ENCODE data around the gene PGPEP1. TPM values are rescaled to one million over a fixed set of nuclear protein-coding genes. Genes with fewer than 3 reads are reported as not detected.

The PGPEP1 gene
- total and polyA plus RNA-seq, 10 of the 15 experiments (the other 5 are each of a cell fraction or from before 2014, with no cell fraction given), result 13.8 to 39.4 (median 17.0) TPM

GRCh38 chr19:18291590-18292461 is 48.6 kb upstream of the PGPEP1 start (continued):
- TF ChIP-seq ZBTB4 (CRISPR knock-in tag; IDR thresholded peaks at IDR 0.05) (no peak), STAT1 (conservative IDR thresholded peaks at IDR 0.05) (no peak; the same call in 1 of the 2 replicates), E4F1 (IDR thresholded peaks at IDR 0.05; ENCODE audit: borderline replicate concordance, partially characterized antibody) (no peak), NFYB (IDR thresholded peaks at IDR 0.05; ENCODE audit: insufficient read depth, low read depth, low read length) (no peak), IRF5 (IDR thresholded peaks at IDR 0.05; ENCODE audit: borderline replicate concordance) (peak; percentile 7; the same call in 1 of the 2 replicates), NR2F1 (conservative IDR thresholded peaks at IDR 0.05) (peak; percentile 57), CREM (IDR thresholded peaks at IDR 0.05; ENCODE audit: low read depth) (peak; percentile 87), JUND (IDR thresholded peaks at IDR 0.05; ENCODE audit: low read depth, low read length) (no peak), HDGF (IDR thresholded peaks at IDR 0.05) (no peak), ZNF592 (IDR thresholded peaks at IDR 0.05) (0 out of 2 replicates have a peak, but pooled peaks have one; percentile 72), SRF (IDR thresholded peaks at IDR 0.05; ENCODE audit: low read depth in 2 of 2, low read length in 2 of 2) (peak in 1 of 2 experiments; percentile 68; a peak in 1 of 4 replicates), POLR2A (IDR thresholded peaks at IDR 0.05; ENCODE audit: low read depth, low read length) (peak; percentile 72), PRDM15 (CRISPR knock-in tag; IDR thresholded peaks at IDR 0.05) (no peak)
